Cardiac muscle cell (in vitro differentiated cells and primary cell): ENCODE measurements around the gene PID1. TPM values are rescaled to one million over a fixed set of nuclear protein-coding genes. Genes with fewer than 3 reads are reported as not detected.
A peak's percentile ranks its signal among the peaks of the same experiment; 100 is the strongest.

Experiments
- DNase-seq, 2 donors: peaks; one replicate each; pipeline versions ENCODE4 v3.0.0 to v3.0.0-alpha.2; 2010 to 2017; ENCODE audit warnings: low read depth in 1 of 2, low spot score in 1 of 2
- H3K27ac ChIP-seq: fragments of 200-600 bp; sonication (generic); 2 replicates; pipeline ENCODE4 v1.5.1; 2016
- H3K27me3 ChIP-seq: fragments of 200-600 bp; sonication (generic); 2 replicates; pipeline ENCODE4 v1.6.0; 2016; ENCODE audit warnings: control low read depth
- H3K36me3 ChIP-seq: fragments of 200-600 bp; sonication (generic); 2 replicates; pipeline ENCODE4 v1.5.1; 2016; ENCODE audit warnings: control low read depth
- H3K4me1 ChIP-seq: fragments of 200-600 bp; sonication (generic); 2 replicates; pipeline ENCODE4 v1.8.1; 2017; ENCODE audit warnings: low read depth, mild to moderate bottlenecking, mixed run types
- H3K4me3 ChIP-seq: fragments of 200-600 bp; sonication (generic); 2 replicates; pipeline ENCODE4 v1.5.1; 2016; ENCODE audit warnings: mild to moderate bottlenecking
- H3K9me3 ChIP-seq: fragments of 200-600 bp; sonication (generic); 2 replicates; pipeline ENCODE4 v1.5.1; 2017; ENCODE audit warnings: low read depth, mild to moderate bottlenecking, control low read depth
- polyA plus RNA-seq: library from polyadenylated mRNA; unstranded; fragments of >200 nt; fragmentation: Nextera tagmentation; extraction: Ambion mirVana; gene quantifications from 2 replicates; pipeline ENCODE4 v1.2.1, GENCODE V29; 2016
- total RNA-seq: library from RNA; depleted of rRNA; stranded (reverse); fragments of >200 nt; gene quantifications from 2 replicates; pipeline ENCODE4 v1.2.3, GENCODE V29; 2016
- TF ChIP-seq, protein P1 (sequence below): IDR thresholded peaks from 2 replicates; pipeline ENCODE4 v1.5.1; 2012; ENCODE audit warnings: low read depth, mild to moderate bottlenecking, low read length

PID1 gene, protein sequence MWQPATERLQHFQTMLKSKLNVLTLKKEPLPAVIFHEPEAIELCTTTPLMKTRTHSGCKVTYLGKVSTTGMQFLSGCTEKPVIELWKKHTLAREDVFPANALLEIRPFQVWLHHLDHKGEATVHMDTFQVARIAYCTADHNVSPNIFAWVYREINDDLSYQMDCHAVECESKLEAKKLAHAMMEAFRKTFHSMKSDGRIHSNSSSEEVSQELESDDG
- 0.42 and 1.6 TPM in 2 replicates for total RNA-seq
- 0.43 and 1.0 TPM in 2 replicates for polyA plus RNA-seq

GRCh38 chr2:229270551-229271410 is at the start of gene PID1:
Gene PID1, minus strand, starts transcription at chr2:229271287. Its CDS starts 244 bp downstream, at chr2:229271043.
- peaks cover 34% of the 10 kb centered on the region for H3K27me3 ChIP-seq
- H3K4me3 ChIP-seq: peak within 1 kb of the TSS; percentile 60
- TF ChIP-seq, protein P1, sequence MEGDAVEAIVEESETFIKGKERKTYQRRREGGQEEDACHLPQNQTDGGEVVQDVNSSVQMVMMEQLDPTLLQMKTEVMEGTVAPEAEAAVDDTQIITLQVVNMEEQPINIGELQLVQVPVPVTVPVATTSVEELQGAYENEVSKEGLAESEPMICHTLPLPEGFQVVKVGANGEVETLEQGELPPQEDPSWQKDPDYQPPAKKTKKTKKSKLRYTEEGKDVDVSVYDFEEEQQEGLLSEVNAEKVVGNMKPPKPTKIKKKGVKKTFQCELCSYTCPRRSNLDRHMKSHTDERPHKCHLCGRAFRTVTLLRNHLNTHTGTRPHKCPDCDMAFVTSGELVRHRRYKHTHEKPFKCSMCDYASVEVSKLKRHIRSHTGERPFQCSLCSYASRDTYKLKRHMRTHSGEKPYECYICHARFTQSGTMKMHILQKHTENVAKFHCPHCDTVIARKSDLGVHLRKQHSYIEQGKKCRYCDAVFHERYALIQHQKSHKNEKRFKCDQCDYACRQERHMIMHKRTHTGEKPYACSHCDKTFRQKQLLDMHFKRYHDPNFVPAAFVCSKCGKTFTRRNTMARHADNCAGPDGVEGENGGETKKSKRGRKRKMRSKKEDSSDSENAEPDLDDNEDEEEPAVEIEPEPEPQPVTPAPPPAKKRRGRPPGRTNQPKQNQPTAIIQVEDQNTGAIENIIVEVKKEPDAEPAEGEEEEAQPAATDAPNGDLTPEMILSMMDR: no peak
- peak; percentile 73 to 75 for DNase-seq
- H3K36me3 ChIP-seq: no peaks in the 10 kb centered on the region
- no peak within 1 kb of the TSS for H3K27ac ChIP-seq
- H3K4me1 ChIP-seq: no peaks in the 10 kb centered on the region
- H3K9me3 ChIP-seq: no peaks in the 10 kb centered on the region

DNA sequence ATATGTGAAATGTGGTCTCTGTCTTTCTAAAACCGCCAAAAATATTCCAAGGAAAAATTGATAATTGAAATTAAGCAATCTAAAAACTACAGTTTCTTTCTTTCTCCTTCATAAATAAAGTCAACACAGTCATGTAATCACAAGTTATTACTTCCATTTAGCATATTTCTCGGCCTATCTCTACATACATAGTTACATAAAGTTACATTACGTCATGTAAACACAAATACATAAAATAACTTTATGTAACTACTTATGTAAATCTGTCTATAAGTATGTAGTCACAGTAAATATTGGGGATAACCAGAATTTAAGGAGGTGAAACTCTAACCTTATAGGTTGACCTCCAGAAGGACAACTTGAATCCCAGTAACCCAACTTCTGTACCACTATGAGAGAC is 48.5 kb upstream of the PID1 start:
- H3K4me1 ChIP-seq: no peaks in the 10 kb centered on the region
- H3K27ac ChIP-seq: no peak overlapping the region
- no peak for DNase-seq
- no peaks in the 10 kb centered on the region for H3K36me3 ChIP-seq
- TF ChIP-seq, protein P1: no peak
- H3K4me3 ChIP-seq: no peak overlapping the region
- no peaks in the 10 kb centered on the region for H3K27me3 ChIP-seq
- no peaks in the 10 kb centered on the region for H3K9me3 ChIP-seq

DNA sequence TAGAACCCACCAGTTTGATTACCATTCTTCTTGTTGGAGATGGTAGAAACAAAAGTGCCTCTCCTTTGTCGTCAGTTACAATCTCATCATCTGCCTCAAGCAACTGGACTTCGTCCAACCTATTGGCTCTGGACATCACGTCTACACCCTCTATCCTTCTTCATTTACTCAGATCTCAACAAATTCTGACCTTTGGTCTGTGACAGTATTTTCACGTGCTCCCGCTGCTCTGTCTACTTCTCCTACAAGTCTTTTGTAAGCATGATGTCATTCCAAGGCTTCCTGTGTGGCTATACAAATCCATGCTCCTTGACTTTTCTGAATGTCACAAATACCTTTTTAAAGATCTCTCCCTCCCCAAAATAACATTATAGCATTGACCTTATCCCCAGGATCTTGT is 43.0 kb upstream of the PID1 start:
- no peak for DNase-seq
- H3K27me3 ChIP-seq: no peaks in the 10 kb centered on the region

DNA sequence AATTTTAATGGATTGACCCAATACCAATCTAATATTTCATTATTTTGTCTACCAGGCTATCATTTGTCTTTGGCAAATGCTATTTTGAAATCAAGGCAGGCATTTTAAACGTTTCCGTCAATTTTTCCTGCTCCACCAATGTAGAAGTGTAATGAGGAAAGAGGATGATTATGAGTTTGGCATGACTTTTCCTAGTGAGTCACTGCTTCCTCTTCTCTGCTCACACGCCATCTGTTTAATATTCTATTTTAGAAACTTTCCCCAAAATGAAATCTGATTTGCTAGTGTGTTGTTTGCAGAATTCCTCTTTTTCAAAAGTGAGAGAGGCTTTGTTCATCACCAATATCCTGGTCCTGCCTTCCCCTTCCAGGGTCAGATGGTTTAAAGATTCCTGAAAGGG is 42.5 kb upstream of the PID1 start:
- no peak overlapping the region for H3K4me3 ChIP-seq
- no peaks in the 10 kb centered on the region for H3K9me3 ChIP-seq
- TF ChIP-seq, protein P1: no peak
- H3K27ac ChIP-seq: no peak overlapping the region
- DNase-seq: peak in 1 of 2 donors; percentile 84
- no peaks in the 10 kb centered on the region for H3K27me3 ChIP-seq
- no peaks in the 10 kb centered on the region for H3K36me3 ChIP-seq
- no peaks in the 10 kb centered on the region for H3K4me1 ChIP-seq

More for the DNA sequence above, 43.0 kb upstream of the PID1 start:
- TF ChIP-seq, protein P1: no peak
- Histone ChIP-seq H3K36me3 (no peaks in the 10 kb centered on the region), H3K4me3 (no peak overlapping the region), H3K27ac (no peak overlapping the region), H3K4me1 (no peaks in the 10 kb centered on the region), H3K9me3 (no peaks in the 10 kb centered on the region)

- no peak for DNase-seq
- Histone ChIP-seq H3K27ac (no peak overlapping the region), H3K9me3 (no peaks in the 10 kb centered on the region), H3K36me3 (no peaks in the 10 kb centered on the region), H3K4me3 (no peak overlapping the region), H3K27me3 (no peaks in the 10 kb centered on the region), H3K4me1 (no peaks in the 10 kb centered on the region)
- TF ChIP-seq, protein P1: no peak
Measured at GRCh38 chr2:229301237-229301636, 30.1 kb upstream of the PID1 start.
